ENCODE data around the gene SMTNL2. TPM values are rescaled to one million over a fixed set of nuclear protein-coding genes. Genes with fewer than 3 reads are reported as not detected.

The SMTNL2 gene
- total RNA-seq, 4 donors from 2014 or later, result 0.25 to 3.0 (median 1.0) TPM; not detected in 1

- no peak overlapping the region for H3K4me3 ChIP-seq (ENCODE audit: low read depth, poor library complexity, severe bottlenecking)
- TF ChIP-seq POLR2A (IDR thresholded peaks at IDR 0.05) (no peak), CTCF (IDR thresholded peaks at IDR 0.05) (no peak)
- intact Hi-C loops (cut with DNase I; ENCODE audit: low total_unique reads), result no loop called here
- WGBS, 2 donors, result 80 to 82% methylated on average over 24 of the region's 24 CpGs
- no peak for DNase-seq (ENCODE audit: low spot score in 2 of 2)
Observed at GRCh38 chr17:4548721-4549531, 35.4 kb upstream of the SMTNL2 start.

- 84 to 88% methylated on average over 17 to 25 of the region's 25 CpGs for WGBS, 2 donors
- intact Hi-C loops (cut with DNase I; ENCODE audit: low total_unique reads), result no loop called here
- H3K4me3 ChIP-seq (ENCODE audit: low read depth, poor library complexity, severe bottlenecking), result no peak overlapping the region
- no peak for TF ChIP-seq CTCF (IDR thresholded peaks at IDR 0.05)
- no peak for TF ChIP-seq POLR2A (IDR thresholded peaks at IDR 0.05)
- DNase-seq (ENCODE audit: low spot score in 2 of 2), result peak in 1 of 2 donors; percentile 82
Observed at GRCh38 chr17:4549781-4550533, 34.4 kb upstream of the SMTNL2 start.

GRCh38 chr17:4550534-4551039, 33.7 kb upstream of the SMTNL2 start:
- intact Hi-C loops (cut with DNase I; ENCODE audit: low total_unique reads), result no loop called here
- no peak for DNase-seq (ENCODE audit: low spot score in 2 of 2)
- no peak overlapping the region for H3K4me3 ChIP-seq (ENCODE audit: low read depth, poor library complexity, severe bottlenecking)
- no peak for TF ChIP-seq CTCF (IDR thresholded peaks at IDR 0.05)
- no peak for TF ChIP-seq POLR2A (IDR thresholded peaks at IDR 0.05)
- 88 to 95% methylated on average over 16 of the region's 16 CpGs for WGBS, 2 donors

GRCh38 chr17:4551141-4551540, 33.2 kb upstream of the SMTNL2 start:
- no peak overlapping the region for H3K4me3 ChIP-seq (ENCODE audit: low read depth, poor library complexity, severe bottlenecking)
- TF ChIP-seq CTCF (IDR thresholded peaks at IDR 0.05) (no peak), POLR2A (IDR thresholded peaks at IDR 0.05) (no peak)
- DNase-seq (ENCODE audit: low spot score in 2 of 2), result no peak
- intact Hi-C loops (cut with DNase I; ENCODE audit: low total_unique reads), result no loop called here
- WGBS, 2 donors, result 91 to 92% methylated on average over 8 of the region's 8 CpGs

GRCh38 chr17:4551796-4552525, 32.4 kb upstream of the SMTNL2 start:
- intact Hi-C loops (cut with DNase I; ENCODE audit: low total_unique reads), result no loop called here
- 94 to 95% methylated on average over 24 to 26 of the region's 27 CpGs for WGBS, 2 donors

More at GRCh38 chr17:4551796-4552525, 32.4 kb upstream of the SMTNL2 start:
- H3K4me3 ChIP-seq (ENCODE audit: low read depth, poor library complexity, severe bottlenecking), result no peak overlapping the region
- no peak for TF ChIP-seq POLR2A (IDR thresholded peaks at IDR 0.05)
- no peak for TF ChIP-seq CTCF (IDR thresholded peaks at IDR 0.05)
- DNase-seq (ENCODE audit: low spot score in 2 of 2), result no peak
